SK-N-SH (cell line): ENCODE measurements around the gene CPXM1.

ENCODE experiments used
- CHD2 ChIP-seq: fragments of 150-350 bp; IDR thresholded peaks from 2 replicates; pipeline ENCODE4 v1.6.1; 2018; ENCODE audit warnings: low read length; ENCODE audit not compliant: partially characterized antibody
- CTCF ChIP-seq: fragments of 200-600 bp; sonication (generic); IDR thresholded peaks from 2 replicates; pipeline ENCODE4 v1.6.1; 2017; ENCODE audit warnings: antibody characterized with exemption, mild to moderate bottlenecking, moderate library complexity
- EP300 ChIP-seq, 2 experiments: IDR thresholded peaks; 2 replicates each; pipeline versions ENCODE4 v1.4.0 to v1.6.1; 2012; ENCODE audit warnings: borderline replicate concordance in 1 of 2, low read depth in 1 of 2, low read length in 1 of 2
- GABPA ChIP-seq: IDR thresholded peaks from 2 replicates; pipeline ENCODE4 v1.4.0; 2012; ENCODE audit warnings: low read depth, mild to moderate bottlenecking
- JUND ChIP-seq: IDR thresholded peaks from 2 replicates; pipeline ENCODE4 v1.4.0; 2012
- NFIC ChIP-seq: IDR thresholded peaks from 2 replicates; pipeline ENCODE4 v1.4.0; 2012; ENCODE audit warnings: borderline replicate concordance
- NRF1 ChIP-seq: IDR thresholded peaks from 2 replicates; pipeline ENCODE4 v1.6.1; 2012; ENCODE audit warnings: low read depth, mild to moderate bottlenecking, low read length
- PBX3 ChIP-seq: IDR thresholded peaks from 2 replicates; pipeline ENCODE4; 2012
- POLR2AphosphoS5 ChIP-seq: IDR thresholded peaks from 2 replicates; pipeline ENCODE4 v1.6.1; 2012; ENCODE audit warnings: low read depth, low read length
- RAD21 ChIP-seq: IDR thresholded peaks from 2 replicates; pipeline ENCODE4 v1.6.1; 2012; ENCODE audit warnings: mild to moderate bottlenecking, low read length
- RFX5 ChIP-seq: IDR thresholded peaks from 2 replicates; pipeline ENCODE4 v1.6.1; 2012; ENCODE audit warnings: mild to moderate bottlenecking, improper control_type of control experiment, low read length
- TAF1 ChIP-seq: IDR thresholded peaks from 2 replicates; pipeline ENCODE4 v1.6.1; 2012; ENCODE audit warnings: low read depth, mild to moderate bottlenecking, low read length, moderate library complexity, borderline replicate concordance
- USF1 ChIP-seq: IDR thresholded peaks from 2 replicates; pipeline ENCODE4 v1.4.0; 2012; ENCODE audit warnings: low read depth, borderline replicate concordance

- no peak for TF ChIP-seq TAF1
- no peak for TF ChIP-seq CTCF
- no peak for TF ChIP-seq CHD2
- TF ChIP-seq POLR2AphosphoS5: no peak
- no peak for TF ChIP-seq JUND
- no peak for TF ChIP-seq NFIC
- TF ChIP-seq PBX3: no peak
- TF ChIP-seq RFX5: no peak
- no peak for TF ChIP-seq USF1
- no peak for TF ChIP-seq RAD21
- TF ChIP-seq GABPA: no peak
- no peak for TF ChIP-seq NRF1
- no peak for TF ChIP-seq EP300 (IDR thresholded peaks at IDR 0.05; ENCODE audit: borderline replicate concordance in 1 of 2, low read depth in 1 of 2, low read length in 1 of 2)
Observed at GRCh38 chr20:2836035-2836434, 35.6 kb upstream of the CPXM1 start.
